HG03280 (cell line): Measurements from ENCODE around the gene OR4C45.
"Not testable (repeated sequence)": the region's sequence is repeated elsewhere in the genome, so short reads cannot be mapped to it uniquely, and the experiment has no call there.

Experiments
- ATAC-seq: cut with Tn5 transposase; IDR thresholded peaks from one replicate; pipeline ENCODE4 v1.9.1; 2021; ENCODE audit warnings: mild to moderate bottlenecking, moderate library complexity; ENCODE audit not compliant: unreplicated experiment

Gene OR4C45

DNA sequence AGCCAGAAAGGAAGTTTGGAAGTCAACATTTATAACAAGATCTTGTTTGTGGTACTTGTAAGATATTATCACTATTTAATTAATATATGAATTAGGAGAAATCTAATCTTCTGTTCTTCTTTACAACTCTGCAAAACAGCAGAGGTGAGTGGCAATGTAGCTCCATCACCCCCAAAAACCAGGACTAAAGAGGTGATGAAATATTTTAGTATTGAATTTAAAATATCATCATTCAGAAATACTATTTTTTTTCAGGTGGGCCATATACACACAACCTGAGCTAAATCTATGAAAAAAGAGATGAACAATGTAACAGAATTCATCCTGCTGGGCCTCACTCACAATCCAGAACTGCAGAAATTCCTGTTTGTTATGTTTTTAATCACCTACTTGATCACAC is at the start of gene OR4C45:
Gene OR4C45 (plus strand): TSS at position 301 of the 400 bp plus-strand sequence.
- ATAC-seq = no peak

DNA sequence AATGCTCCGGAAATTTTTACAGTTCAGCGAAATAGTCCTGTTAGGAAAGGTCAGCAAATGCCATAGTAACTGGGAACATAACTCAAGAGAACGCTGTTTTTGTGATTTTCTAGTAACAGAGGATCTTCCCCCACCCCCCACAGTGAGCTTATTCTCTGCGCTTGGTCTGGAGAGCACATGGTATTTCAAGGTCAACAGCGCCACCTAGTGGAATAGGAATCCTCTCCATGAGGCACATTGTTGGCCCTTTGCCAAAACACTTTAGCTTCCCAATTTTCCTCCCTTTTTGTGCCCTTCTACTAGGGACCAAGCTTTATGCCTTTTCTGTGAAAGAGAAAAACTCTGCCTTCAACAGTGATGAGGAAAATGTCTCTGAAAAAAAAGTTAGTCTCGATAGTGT is 37.1 kb upstream of the OR4C45 start:
- ATAC-seq = no peak

DNA sequence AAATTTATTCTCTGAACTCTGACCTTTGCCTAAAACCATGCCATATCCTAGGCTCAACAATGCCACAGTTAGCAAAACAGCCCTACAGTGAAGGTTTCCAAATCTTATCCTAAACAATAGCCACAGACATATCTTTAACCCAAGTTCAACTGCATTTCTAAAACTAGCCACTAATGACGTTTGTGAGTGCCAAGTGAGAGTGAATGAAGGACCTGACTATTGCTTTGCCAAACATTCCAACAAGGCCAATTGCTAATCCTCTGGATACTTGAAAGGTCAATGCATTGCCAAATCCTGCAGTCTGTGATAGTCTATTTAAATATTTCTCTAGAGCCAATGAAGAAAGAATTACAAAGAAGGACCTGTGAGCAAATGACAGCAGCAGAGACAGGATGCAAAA is 2.5 kb upstream of the OR4C45 start:
- ATAC-seq = no peak

DNA sequence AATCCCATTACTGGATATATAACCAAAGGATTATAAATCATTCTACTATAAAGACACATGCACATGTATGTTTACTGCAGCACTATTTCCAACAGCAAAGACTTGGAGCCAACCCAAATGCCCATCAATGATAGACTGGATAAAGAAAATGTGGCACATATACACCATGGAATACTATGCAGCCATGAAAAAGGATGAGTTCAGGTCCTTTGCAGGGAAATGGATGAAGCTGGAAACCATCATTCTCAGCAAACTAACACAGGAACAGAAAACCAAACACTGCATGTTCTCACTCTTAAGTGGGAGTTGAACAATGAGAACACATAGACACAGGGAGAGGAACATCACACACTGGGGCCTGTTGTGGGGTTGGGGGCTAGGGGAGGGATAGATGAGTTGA is 3.6 kb downstream of the OR4C45 start:
- ATAC-seq = not testable (repeated sequence)

DNA sequence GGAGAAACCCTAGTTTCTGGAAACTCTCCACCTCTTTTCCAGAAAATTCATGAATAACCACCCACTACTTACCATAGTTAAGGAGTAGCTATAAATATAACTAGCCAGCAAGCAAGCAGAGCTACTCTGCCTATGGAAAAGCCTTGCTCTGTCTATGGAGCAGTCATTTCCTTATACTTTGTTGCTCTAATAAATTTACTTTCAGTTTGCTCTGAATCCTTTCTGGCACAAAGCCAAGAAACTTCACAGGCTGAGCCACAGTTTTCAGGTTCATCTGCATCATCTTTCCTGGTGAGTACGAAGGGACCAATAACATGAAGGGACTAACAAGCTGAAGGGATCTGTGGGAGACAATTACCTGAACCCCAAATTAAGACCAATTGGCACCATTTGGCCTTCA is 4.6 kb downstream of the OR4C45 start:
- no peak for ATAC-seq

DNA sequence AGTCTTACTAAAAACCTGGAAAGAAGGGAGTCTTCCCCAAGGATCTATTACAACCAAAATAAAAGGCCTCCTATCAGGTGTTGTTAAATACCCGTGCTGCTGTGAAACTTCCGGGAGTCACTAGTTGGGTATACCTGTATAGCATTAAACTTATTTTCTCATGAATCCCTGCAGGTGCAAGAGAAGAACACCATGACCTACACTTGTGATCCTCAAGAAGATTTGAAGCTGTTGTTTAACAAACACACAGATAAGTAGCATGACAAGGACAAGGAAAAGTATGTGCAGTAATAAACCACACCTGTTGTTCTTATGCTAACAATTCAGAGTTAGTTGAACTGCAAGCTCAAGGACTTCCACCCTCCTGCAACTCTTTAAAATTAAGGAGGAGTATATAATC is 12.0 kb downstream of the OR4C45 start:
- ATAC-seq = no peak

DNA sequence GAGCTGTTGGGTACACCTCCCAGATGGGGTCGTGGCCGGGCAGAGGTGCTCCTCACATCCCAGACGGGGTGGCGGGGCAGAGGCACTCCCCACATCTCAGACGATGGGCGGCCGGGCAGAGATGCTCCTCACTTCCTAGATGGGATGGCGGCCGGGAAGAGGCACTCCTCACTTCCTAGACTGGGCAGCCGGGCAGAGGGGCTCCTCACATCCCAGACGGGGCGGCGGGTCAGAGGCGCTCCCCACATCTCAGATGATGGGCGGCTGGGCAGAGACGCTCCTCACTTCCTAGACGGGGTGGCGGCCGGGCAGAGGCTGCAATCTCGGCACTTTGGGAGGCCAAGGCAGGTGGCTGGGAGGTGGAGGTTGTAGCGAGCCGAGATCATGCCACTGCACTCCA is 30.4 kb downstream of the OR4C45 start:
- not testable (repeated sequence) for ATAC-seq

DNA sequence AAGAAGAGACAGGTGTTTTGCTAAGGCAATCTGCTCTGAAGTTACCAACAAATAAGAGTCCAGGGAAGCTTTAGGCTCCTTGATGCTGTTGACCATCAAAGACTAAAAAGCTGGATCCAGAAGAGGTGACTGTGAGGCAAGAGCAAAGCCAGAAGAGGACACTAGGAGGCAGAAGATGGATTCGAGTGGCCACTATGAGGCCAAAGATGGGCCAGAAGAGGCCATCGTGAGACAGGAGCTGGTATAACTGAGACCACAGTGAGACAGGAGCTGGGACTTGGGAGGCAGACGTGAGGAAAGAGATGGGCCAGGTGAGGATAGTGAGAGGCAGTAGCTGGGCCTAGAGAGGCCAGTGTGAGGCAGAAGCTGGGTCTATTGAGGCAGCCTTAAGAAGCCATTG is 37.7 kb downstream of the OR4C45 start:
- ATAC-seq = no peak

DNA sequence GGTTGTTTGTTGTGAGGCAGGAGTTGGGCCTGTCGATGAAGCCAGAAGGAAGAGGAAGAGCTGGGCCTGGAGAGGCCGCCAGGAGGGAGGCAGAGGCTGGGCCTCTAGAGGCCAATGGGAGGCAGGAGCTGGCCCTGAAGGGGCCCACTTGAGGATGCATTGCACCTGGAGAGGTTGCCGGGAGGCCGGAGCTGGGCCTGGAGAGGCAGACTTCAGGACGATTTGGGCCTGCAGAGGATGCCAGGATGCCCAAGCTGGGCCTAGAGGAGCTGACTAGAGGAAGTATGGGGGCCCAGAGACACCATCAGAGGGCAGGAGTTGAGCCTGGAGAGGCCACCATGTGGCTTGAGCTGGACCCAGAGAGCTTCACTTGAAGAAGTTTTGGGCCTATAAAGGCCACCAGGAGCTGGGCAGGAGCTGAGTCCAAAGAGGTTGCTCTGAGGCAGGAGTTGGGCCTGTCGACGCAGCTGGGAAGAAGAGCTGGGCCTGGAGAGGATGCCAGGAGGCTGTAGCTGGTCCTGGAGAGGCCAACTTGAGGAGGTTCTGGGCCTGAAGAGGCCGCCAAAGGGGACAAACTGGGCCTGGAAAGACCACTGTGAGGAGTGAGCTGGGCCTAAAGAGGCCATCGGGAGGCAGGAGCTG is 39.0 kb downstream of the OR4C45 start:
- no peak for ATAC-seq

DNA sequence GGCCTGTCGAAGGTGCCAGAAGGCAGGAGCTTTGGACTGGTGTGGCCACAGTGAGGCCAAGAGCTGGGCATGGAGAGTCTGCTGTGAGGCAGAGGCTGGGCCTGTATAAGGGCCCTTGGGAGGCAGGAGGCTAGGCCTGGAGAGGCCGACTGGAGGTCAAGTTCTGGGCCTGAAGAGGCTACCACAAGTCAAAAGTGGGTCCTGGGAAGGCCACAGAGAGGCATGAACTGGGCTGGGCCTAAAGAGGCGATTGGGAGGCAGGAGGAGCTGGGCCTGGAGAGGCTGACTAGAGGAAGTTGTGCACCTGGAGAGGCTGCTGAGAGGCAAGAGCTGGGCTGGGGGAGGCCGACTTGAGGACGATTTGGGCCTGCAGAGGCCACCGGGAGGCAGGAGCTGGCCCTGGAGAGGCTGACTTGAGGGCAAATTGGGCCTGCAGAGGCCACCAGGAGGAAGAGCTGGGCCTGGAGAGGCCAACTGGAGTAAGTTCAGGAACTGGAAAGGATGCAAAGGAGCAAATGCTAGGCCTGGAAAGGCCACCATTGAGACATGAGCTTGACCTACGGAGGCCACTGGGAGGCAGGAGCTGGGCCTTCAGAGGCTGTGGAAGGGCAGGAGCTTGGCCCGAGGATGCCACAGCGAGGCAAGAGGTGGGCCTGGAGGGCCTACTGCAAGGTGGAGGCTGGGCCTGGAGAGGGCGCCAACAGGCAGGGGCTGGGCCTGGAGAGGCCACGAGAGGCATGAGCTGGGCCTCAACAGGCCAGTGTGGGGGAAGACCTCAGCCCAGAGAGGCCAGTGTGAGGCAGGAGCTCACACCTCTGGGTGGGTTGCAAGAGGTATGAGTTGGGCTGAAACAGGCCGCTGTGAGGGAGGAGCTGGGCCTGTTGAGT is 39.8 kb downstream of the OR4C45 start:
- ATAC-seq = no peak

DNA sequence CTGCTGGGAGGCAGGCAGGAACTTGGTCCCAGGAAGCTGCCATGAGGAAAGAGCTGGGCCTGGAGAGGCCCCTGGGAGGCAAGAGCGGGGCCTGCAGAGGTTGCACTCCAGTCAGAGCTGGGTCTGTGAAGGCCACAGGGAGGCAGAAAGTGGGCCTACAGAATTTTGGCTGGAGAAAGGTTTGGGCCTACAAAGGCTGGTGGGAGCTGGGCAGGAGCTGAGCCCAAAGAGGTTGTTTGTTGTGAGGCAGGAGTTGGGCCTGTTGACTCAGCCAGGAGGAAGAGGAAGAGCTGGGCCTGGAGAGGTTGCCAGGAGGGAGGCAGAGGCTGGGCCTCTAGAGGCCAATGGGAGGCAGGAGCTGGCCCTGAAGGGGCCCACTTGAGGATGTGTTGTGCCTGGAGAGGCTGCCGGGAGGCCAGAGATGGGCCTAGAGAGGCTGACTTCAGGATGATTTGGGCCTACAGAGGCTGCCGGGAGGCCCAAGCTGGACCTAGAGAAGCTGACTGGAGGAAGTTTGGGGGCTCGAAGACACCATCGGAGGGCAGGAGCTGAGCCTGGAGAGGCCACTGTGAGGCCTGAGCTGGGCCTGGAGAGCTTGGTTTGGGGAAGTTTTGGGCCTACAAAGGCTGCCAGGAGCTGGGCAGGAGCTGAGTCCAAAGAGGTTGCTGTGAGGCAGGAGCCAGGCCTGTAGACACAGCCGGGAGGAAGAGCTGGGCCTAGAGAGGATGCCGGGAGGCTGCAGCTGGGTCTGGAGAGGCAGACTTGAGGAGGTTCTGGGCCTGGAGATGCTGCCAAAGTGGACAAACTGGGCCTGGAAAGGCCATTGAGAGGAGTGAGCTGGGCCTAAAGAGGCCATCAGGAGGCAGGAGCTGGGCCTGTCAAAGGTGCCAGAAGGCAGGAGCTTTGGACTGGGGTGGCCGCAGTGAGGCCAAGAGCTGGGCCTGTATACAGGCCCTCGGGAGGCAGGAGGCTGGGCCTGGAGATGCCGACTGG is 40.7 kb downstream of the OR4C45 start:
- no peak for ATAC-seq

DNA sequence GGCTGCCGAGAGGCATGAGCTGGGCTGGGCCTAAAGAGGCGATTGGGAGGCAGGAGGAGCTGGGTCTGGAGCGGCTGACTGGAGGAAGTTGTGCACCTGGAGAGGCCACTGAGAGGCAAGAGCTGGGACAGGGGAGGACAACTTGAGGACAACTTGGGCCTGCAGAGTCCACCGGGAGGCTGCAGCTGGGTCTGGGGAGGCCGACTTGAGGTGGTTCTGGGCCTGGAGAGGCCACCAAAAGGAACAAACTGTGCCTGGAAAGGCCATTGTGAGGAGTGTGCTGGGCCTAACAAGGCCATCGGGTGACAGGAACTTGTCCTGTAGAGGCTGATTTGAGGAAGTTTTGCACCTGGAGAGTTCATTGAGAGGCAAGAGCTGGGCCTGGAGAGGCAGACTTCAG is 41.5 kb downstream of the OR4C45 start:
- ATAC-seq = no peak

DNA sequence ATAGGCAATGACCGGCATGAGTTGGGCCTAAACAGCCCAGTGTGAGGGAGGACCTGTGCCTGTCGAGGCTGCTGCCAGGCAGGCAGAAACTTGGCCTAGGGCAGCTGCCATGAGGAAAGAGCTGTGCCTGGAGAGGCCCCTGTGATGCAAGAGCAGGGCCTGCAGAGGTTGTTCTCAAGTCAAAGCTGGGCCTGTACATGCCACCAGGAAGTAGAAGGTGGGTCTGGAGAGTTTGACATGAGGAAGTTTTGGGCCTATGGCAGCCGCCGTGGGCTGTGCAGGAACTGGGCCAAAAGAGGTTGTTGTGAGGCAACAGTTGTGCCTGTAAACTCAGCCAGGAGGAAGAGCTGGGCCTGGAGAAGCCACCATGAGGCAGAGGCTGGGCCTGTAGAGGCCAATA is 43.2 kb downstream of the OR4C45 start:
- ATAC-seq = no peak

DNA sequence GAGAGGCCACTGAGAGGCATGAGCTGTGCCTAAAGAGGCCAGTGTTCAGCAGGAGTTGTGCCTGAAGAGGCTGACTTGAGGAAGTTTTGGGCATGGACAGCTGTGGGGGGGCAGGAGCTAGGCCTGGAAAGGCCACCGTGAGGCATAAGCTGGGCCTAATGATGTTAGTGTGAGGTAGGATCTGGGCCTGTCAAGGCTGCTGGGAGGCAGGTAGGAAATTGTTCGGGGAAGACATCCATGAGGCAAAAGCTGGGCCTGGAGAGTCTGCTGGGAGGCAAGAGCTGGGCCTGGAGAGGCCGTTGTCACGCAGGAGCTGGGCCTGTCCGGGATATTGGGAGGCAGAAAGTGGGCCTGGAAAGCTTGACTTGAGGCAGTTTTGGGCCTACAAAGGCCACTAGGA is 44.9 kb downstream of the OR4C45 start:
- no peak for ATAC-seq

DNA sequence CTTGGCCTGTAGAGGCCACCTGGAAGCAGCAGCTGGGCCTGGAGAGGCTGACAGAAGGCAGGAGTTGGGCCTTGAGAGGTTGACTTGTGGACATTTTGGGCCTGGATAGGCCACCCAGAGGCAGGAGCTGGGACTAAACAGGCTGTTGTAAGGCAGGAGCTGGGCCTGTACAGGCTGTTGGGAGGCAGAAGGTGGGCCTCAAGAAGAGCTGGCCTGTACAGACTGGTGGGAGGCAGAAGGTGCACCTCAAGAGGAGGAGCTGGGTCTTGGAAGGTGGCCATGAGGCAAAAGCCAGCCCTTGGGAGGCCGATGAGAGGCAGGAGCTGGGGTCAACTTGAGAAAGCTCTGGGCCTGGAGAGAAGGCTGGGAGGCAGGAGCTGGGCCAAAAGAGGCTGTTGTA is 45.3 kb downstream of the OR4C45 start:
- ATAC-seq = no peak

DNA sequence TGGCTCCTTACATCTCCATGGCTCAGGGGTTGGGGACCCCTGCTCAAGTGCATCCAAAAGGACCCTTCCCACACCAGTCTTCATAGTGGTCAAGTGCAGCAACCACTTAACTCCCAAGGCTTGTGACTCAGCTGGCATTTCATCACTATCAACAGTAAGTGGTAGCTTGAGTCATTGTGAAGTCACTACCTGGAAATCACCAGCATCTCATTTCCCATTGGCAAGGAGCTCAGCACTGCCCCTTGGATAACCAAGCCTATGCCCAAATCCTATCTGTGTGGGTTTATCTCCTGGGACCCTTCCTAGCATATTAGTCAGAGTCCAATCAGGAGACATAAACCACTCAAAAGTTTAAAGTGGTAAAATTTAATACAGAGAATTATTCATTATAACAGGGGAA is 46.3 kb downstream of the OR4C45 start:
- not testable (repeated sequence) for ATAC-seq

DNA sequence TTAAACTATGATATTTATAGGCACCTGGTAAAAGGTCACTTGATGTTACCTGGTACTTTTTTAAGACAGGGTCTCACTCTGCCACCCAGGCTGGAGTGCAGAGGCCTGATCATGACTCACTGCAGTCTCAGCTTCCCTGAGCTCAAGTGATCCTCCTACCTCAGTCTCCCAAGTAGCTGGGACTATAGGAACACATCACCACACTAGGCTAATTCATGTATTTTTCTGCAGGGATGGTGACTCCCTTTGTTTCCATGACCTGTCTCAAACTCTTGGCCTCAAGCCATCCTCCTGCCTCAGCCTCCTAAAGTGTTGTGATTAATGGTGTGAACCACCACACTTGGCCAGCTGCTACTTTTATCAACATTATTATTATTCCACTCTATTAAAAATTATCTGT is 47.6 kb downstream of the OR4C45 start:
- ATAC-seq = no peak
